ENCODE data around the gene HLA-DPA1. TPM values are rescaled to one million over a fixed set of nuclear protein-coding genes. Genes with fewer than 3 reads are reported as not detected.

Gene HLA-DPA1
- total and polyA plus RNA-seq, 9 donors = 11.4 to 18.7 (median 14.6) TPM

DNA sequence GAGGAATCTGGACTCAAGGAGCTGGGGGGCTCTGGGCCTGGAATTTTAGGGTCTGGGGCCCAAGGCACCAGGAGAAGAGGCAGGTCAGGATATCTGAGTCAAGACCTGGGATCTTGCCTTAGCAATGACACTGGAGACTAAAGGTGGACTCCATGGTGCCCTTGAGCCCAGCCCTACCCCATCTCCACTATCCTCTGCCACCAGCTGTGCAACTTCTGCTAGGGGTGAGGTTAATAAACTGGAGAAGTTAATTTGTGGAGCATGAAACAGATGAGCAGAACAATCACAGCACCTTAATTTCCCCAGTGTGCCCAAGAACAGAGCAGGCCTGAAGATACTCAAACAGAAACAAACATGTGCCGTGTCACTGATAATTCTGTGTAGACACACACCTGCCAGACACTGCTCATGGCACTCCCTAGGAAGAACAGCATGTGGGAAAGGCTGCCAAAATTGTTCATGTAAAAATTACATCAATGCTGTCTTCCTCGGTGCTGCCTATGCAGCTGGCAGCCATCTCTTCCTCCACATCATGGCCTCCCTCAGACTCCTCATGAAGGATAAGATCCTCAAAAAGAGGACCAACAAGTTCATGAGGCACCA, 5.6 kb upstream of the HLA-DPA1 start:
- Histone ChIP-seq H3K27me3 (ENCODE audit: control insufficient read depth, insufficient read depth, low read length) (peaks cover 30% of the 10 kb centered on the region), H3K36me3 (ENCODE audit: control insufficient read depth, insufficient read depth, low read length) (no peaks in the 10 kb centered on the region), H3K4me3 (ENCODE audit: low read length) (no peak overlapping the region), H3K9me3 (replicated peaks; ENCODE audit: control insufficient read depth, low read depth, low read length) (no peaks in the 10 kb centered on the region), H3K4me1 (ENCODE audit: control insufficient read depth, insufficient read depth, low read length) (peaks cover 6% of the 10 kb centered on the region), H3K27ac (ENCODE audit: low read length) (no peak overlapping the region)
- no peak for DNase-seq
- WGBS (ENCODE audit: insufficient coverage) = 71% methylated on average over 1 of the region's 2 CpGs

DNA sequence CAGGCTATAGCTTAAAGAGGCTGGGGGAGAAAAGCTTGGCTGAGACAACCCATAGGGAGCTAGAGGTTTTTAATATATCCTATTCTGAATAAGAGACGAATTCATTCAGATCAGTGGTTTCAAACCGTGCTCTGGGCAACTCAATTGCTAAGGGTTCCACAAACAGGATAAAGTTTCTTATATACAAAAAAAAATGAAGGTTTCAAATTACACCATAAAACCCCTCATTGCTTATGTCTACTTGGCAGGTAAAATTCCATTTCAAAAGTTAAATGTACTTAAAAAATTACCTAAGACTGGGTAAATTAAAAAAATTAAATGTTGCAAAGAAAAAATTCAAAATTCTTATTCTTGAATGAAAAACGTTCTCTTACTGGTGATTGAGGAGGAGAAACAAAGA, 5.0 kb upstream of the HLA-DPA1 start:
- Histone ChIP-seq H3K36me3 (ENCODE audit: control insufficient read depth, insufficient read depth, low read length) (no peaks in the 10 kb centered on the region), H3K9me3 (replicated peaks; ENCODE audit: control insufficient read depth, low read depth, low read length) (no peaks in the 10 kb centered on the region), H3K4me1 (ENCODE audit: control insufficient read depth, insufficient read depth, low read length) (peaks cover 6% of the 10 kb centered on the region), H3K27me3 (ENCODE audit: control insufficient read depth, insufficient read depth, low read length) (peaks cover 32% of the 10 kb centered on the region), H3K4me3 (ENCODE audit: low read length) (no peak overlapping the region), H3K27ac (ENCODE audit: low read length) (no peak overlapping the region)
- 100% methylated on average over 1 of the region's 3 CpGs for WGBS (ENCODE audit: insufficient coverage)
- no peak for DNase-seq

- DNase-seq = no peak
- peaks cover 6% of the 10 kb centered on the region for H3K4me1 ChIP-seq (ENCODE audit: control insufficient read depth, insufficient read depth, low read length)
- 48% methylated on average over 4 of the region's 5 CpGs for WGBS (ENCODE audit: insufficient coverage)
- no peak overlapping the region for H3K27ac ChIP-seq (ENCODE audit: low read length)
- no peaks in the 10 kb centered on the region for H3K9me3 ChIP-seq (replicated peaks; ENCODE audit: control insufficient read depth, low read depth, low read length)
- H3K36me3 ChIP-seq (ENCODE audit: control insufficient read depth, insufficient read depth, low read length) = no peaks in the 10 kb centered on the region
- H3K4me3 ChIP-seq (ENCODE audit: low read length) = no peak overlapping the region
- peaks cover 33% of the 10 kb centered on the region for H3K27me3 ChIP-seq (ENCODE audit: control insufficient read depth, insufficient read depth, low read length)
Observed at GRCh38 chr6:33077908-33078307, 4.5 kb upstream of the HLA-DPA1 start.

GRCh38 chr6:33076406-33076934, 3.0 kb upstream of the HLA-DPA1 start:
- H3K36me3 ChIP-seq (ENCODE audit: control insufficient read depth, insufficient read depth, low read length) = no peaks in the 10 kb centered on the region
- WGBS (ENCODE audit: insufficient coverage) = 93% methylated on average over 2 of the region's 3 CpGs

DNA sequence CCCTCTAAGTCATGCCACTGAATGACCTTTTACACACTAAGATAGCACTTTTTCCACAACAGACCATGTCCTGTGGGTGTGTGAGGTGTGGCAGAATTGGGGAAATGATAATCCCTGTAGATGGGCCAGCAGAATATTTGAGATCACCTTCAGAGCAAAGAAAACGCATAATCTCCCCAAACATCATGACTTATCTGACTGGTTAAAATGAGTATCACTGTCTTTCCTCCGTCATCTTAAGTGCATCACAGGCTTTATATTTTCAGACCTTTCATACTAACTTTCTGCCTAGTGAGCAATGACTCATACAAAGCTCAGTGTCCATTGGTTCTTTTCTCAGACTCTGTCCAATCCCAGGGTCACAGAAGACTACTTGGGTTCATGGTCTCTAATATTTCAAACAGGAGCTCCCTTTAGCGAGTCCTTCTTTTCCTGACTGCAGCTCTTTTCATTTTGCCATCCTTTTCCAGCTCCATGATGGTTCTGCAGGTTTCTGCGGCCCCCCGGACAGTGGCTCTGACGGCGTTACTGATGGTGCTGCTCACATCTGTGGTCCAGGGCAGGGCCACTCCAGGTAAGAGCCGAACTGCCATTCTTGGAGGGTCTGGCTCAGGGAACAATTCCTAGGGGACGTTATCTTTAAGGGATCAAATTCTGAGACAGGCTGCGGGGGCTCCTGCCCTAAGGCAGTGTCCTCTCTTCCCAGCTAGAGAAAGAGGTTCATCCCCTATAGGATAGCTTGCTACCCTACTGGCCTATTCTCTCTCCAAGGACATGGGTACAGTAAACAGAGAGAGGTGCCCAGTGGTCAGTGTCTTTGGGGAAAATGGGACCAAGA, 2.3 kb upstream of the HLA-DPA1 start, which contains the start of gene HLA-DPB1:
Gene HLA-DPB1 (plus strand): TSS at position 423 of the 838 bp plus-strand sequence. CDS start 52 bp downstream, at position 475.
- H3K4me3 ChIP-seq (ENCODE audit: low read length) = peak within 1 kb of the TSS; percentile 30
- H3K4me1 ChIP-seq (ENCODE audit: control insufficient read depth, insufficient read depth, low read length) = peaks cover 4% of the 10 kb centered on the region
- no peaks in the 10 kb centered on the region for H3K9me3 ChIP-seq (replicated peaks; ENCODE audit: control insufficient read depth, low read depth, low read length)
- 75% methylated on average over 9 of the region's 10 CpGs for WGBS (ENCODE audit: insufficient coverage)
- H3K27me3 ChIP-seq (ENCODE audit: control insufficient read depth, insufficient read depth, low read length) = peaks cover 24% of the 10 kb centered on the region
- H3K27ac ChIP-seq (ENCODE audit: low read length) = peak within 1 kb of the TSS; percentile 62
- peak; percentile 81 for DNase-seq
- no peaks in the 10 kb centered on the region for H3K36me3 ChIP-seq (ENCODE audit: control insufficient read depth, insufficient read depth, low read length)

More at GRCh38 chr6:33076406-33076934, 3.0 kb upstream of the HLA-DPA1 start:
- DNase-seq = no peak
- peak overlapping the region; percentile 30 for H3K4me3 ChIP-seq (ENCODE audit: low read length)
- no peaks in the 10 kb centered on the region for H3K9me3 ChIP-seq (replicated peaks; ENCODE audit: control insufficient read depth, low read depth, low read length)
- peaks cover 31% of the 10 kb centered on the region for H3K27me3 ChIP-seq (ENCODE audit: control insufficient read depth, insufficient read depth, low read length)
- peaks cover 6% of the 10 kb centered on the region for H3K4me1 ChIP-seq (ENCODE audit: control insufficient read depth, insufficient read depth, low read length)
- no peak overlapping the region for H3K27ac ChIP-seq (ENCODE audit: low read length)

- Histone ChIP-seq H3K9me3 (replicated peaks; ENCODE audit: control insufficient read depth, low read depth, low read length) (no peaks in the 10 kb centered on the region), H3K36me3 (ENCODE audit: control insufficient read depth, insufficient read depth, low read length) (no peaks in the 10 kb centered on the region), H3K27ac (ENCODE audit: low read length) (peak overlapping the region; percentile 40), H3K27me3 (ENCODE audit: control insufficient read depth, insufficient read depth, low read length) (peaks cover 18% of the 10 kb centered on the region), H3K4me3 (ENCODE audit: low read length) (no peak overlapping the region), H3K4me1 (ENCODE audit: control insufficient read depth, insufficient read depth, low read length) (no peaks in the 10 kb centered on the region)
- no peak for DNase-seq
- 81% methylated on average over 3 of the region's 4 CpGs for WGBS (ENCODE audit: insufficient coverage)
Observed at GRCh38 chr6:33075208-33075567, 1.7 kb upstream of the HLA-DPA1 start.

- no peak for DNase-seq
- no peaks in the 10 kb centered on the region for H3K36me3 ChIP-seq (ENCODE audit: control insufficient read depth, insufficient read depth, low read length)
- H3K27me3 ChIP-seq (ENCODE audit: control insufficient read depth, insufficient read depth, low read length) = peaks cover 8% of the 10 kb centered on the region
- H3K4me3 ChIP-seq (ENCODE audit: low read length) = peak overlapping the region; percentile 9
- no peak overlapping the region for H3K27ac ChIP-seq (ENCODE audit: low read length)
- 64% methylated on average over 5 of the region's 7 CpGs for WGBS (ENCODE audit: insufficient coverage)
- H3K4me1 ChIP-seq (ENCODE audit: control insufficient read depth, insufficient read depth, low read length) = no peaks in the 10 kb centered on the region
- no peaks in the 10 kb centered on the region for H3K9me3 ChIP-seq (replicated peaks; ENCODE audit: control insufficient read depth, low read depth, low read length)
Observed at GRCh38 chr6:33072508-33073100, 845 bp downstream of the HLA-DPA1 start.

DNA sequence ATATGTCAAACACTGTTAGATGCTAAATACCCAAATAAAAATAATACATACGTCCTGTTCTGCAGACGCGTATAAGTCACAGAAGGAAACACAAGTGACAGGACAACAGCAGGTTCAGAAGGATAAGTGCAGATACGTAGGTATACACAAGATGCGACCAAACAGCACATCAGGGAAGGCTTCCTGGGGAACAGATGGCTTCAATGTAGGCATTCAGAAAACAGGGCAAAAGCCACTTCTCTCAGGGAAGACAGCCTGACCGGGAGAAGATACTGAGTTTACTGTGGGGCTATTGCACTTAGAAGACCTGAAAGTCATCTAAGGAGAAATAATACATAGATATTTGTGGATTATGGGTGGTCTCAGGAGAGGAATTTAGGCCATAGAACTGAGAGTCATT, 1.9 kb downstream of the HLA-DPA1 start:
- Histone ChIP-seq H3K4me3 (ENCODE audit: low read length) (no peak overlapping the region), H3K4me1 (ENCODE audit: control insufficient read depth, insufficient read depth, low read length) (no peaks in the 10 kb centered on the region), H3K27me3 (ENCODE audit: control insufficient read depth, insufficient read depth, low read length) (peaks cover 8% of the 10 kb centered on the region), H3K27ac (ENCODE audit: low read length) (no peak overlapping the region), H3K36me3 (ENCODE audit: control insufficient read depth, insufficient read depth, low read length) (no peaks in the 10 kb centered on the region), H3K9me3 (replicated peaks; ENCODE audit: control insufficient read depth, low read depth, low read length) (no peaks in the 10 kb centered on the region)
- no peak for DNase-seq
- WGBS (ENCODE audit: insufficient coverage) = 71% methylated on average over 1 of the region's 6 CpGs

DNA sequence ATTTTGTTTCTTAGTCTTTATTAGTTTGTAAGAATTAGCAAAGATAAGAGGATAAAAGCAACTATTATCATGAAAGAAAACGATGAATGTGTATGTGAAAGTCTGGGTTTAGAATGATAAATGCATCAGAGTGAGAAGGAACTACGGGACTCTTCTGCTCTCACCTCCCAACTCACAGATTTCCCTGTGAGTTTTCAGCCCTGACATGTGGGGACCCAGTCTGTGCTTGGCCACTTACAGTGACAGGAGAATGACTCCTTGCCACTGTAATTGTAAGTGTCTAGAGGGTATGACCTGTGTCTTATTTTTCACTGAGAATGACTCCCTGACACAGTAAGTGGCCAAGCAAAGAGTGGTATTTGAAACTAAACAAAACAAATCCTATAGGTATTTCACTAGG, 2.5 kb downstream of the HLA-DPA1 start:
- no CpG with 5 or more reads among the region's 2 CpGs for WGBS (ENCODE audit: insufficient coverage)
- Histone ChIP-seq H3K27ac (ENCODE audit: low read length) (no peak overlapping the region), H3K4me1 (ENCODE audit: control insufficient read depth, insufficient read depth, low read length) (no peaks in the 10 kb centered on the region), H3K4me3 (ENCODE audit: low read length) (no peak overlapping the region), H3K9me3 (replicated peaks; ENCODE audit: control insufficient read depth, low read depth, low read length) (no peaks in the 10 kb centered on the region), H3K36me3 (ENCODE audit: control insufficient read depth, insufficient read depth, low read length) (no peaks in the 10 kb centered on the region), H3K27me3 (ENCODE audit: control insufficient read depth, insufficient read depth, low read length) (peaks cover 6% of the 10 kb centered on the region)
- no peak for DNase-seq

All from muscle of leg (tissue), 11 donors.